Activated T-helper 9 cell treated with anti-CD3 and anti-CD28 coated beads, Interleukin-2, amount 50 U/mL, for 16 hours (primary cell): ENCODE results near the gene BTBD16.

ENCODE experiments used
- DNase-seq: peaks from one replicate; pipeline ENCODE4 v3.0.0-alpha.2; 2020; ENCODE audit warnings: low read depth

BTBD16 gene

GRCh38 chr10:122343936-122344335, 72.8 kb downstream of the BTBD16 start:
- no peak for DNase-seq

DNA sequence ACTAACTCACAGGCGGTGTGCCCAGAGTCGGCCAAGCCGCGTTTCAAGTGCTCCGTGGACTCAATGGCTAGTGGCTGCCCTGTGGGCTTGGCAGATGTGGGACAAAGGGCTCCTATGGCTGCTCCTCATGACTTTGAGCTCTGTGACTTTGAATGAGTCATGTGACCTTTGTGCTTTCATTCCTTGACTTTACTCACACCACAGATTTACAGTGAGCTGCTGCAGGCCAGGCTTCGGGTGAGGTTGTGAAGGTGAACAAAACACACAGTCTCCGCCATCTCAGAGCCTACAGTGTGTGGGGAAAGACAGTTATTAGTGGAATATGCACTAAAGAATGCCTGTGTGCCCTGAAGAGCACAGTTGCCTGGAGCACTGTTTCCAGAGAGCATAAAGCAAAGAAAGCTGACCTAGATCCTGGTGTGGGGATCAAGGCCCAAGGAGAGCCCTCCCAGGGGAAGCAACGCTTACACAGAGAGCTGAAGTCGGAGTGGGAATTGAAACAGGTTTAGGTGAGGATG, 73.7 kb downstream of the BTBD16 start:
- no peak for DNase-seq

DNA sequence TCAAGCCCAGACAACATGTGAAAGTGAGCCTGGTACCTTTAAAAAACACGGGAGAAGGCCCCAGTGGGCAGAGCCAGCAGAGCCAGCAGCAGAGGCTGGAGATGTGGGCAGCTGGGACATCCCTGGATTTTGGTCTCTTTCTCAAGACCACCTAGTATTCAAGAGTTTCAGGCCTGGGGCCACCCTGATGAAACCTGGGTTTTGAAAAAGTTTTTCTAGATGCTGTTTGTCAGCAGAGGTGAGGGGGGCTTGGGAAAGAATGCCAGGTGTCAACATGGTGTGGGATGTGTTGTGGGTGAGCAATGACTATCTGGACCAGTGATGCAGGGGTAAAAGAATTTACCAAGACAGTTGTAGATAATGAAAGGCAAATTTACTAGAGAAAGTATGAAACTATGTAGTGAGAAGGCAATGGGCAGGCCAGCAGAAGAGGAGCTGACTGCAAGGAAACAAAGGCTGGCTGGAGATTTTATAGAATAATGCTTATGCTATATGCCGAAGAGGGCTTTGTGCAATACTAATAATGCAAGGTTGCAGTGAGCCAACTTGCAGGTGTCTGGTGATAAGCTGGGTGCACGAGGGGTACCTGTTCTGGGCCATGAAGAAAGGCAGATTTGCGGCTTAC, 75.3 kb downstream of the BTBD16 start:
- no peak for DNase-seq

- no peak for DNase-seq
Observed at GRCh38 chr10:122347170-122347841, 76.2 kb downstream of the BTBD16 start.

DNA sequence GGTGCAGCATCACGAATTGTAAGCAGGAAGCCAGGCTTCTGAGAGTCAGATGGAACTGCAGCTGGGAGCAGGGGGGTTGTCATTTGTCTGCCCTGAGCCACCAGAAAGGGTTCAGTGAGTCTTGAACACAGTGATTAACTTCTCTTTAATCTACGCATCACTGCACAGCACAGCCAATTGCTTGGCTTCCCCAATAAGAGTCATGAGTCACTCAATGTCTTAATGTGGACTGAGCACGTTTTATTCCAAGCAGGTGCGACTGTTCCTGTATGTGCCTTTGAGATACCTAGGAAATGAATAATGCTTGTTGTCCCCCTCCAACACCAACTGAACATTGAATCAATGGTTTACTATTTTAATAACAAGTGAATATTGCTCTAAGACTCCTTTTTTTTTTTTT, 77.4 kb downstream of the BTBD16 start:
- DNase-seq, result no peak

DNA sequence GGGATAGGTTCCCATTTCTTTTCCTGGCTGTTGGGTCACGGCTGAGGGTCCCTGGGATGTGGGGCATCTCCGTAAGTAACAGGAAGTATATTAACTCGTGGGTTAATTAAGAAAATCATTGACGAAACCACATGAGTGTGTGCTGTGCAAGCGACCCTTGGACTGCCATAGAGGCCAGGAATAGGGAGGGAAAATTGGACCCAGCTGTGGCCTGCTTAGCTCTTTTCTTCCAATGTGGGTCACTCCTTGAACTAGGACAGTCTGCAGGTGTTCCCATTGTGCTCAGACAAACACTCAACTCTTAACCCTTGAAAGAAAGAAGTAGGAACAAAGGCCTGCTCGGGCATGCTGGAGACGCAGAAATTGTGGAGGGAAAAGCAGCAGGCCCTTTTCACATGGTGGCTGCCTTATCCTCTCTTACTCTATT, 77.9 kb downstream of the BTBD16 start:
- no peak for DNase-seq

GRCh38 chr10:122349758-122350369, 78.8 kb downstream of the BTBD16 start:
- DNase-seq, result no peak

- DNase-seq, result no peak
Observed at GRCh38 chr10:122350893-122351292, 79.8 kb downstream of the BTBD16 start.

GRCh38 chr10:122352817-122353525, 81.9 kb downstream of the BTBD16 start:
- no peak for DNase-seq

GRCh38 chr10:122354383-122354782, 83.3 kb downstream of the BTBD16 start:
- DNase-seq, result no peak

GRCh38 chr10:122357685-122358084, 86.6 kb downstream of the BTBD16 start:
- DNase-seq, result no peak

- DNase-seq, result no peak
Observed at GRCh38 chr10:122359621-122360020, 88.5 kb downstream of the BTBD16 start.

- DNase-seq, result no peak
Observed at GRCh38 chr10:122361046-122361445, 90.0 kb downstream of the BTBD16 start.

GRCh38 chr10:122362031-122362592, 91.0 kb downstream of the BTBD16 start:
- no peak for DNase-seq

DNA sequence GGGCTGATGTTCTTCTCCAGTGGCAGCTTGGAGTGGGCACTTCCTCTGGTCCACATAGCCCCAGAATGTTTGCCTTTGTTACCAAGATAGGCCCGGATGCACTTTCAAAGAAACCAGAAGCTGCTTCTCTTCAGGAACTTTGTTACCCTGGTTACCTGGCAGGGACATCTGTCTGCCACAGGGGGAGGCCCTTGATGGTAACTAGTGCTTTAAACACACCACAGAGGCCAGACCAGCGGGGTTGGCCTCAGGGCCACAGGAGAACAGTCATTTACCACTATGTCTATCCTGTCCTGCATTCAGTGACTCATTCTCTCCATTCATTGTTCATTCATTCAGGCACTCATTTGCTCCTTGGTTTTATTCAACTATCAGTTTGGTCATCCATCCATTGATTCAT, 91.5 kb downstream of the BTBD16 start:
- no peak for DNase-seq

GRCh38 chr10:122363311-122363710, 92.2 kb downstream of the BTBD16 start:
- DNase-seq, result no peak

GRCh38 chr10:122363722-122364463, 92.8 kb downstream of the BTBD16 start:
- no peak for DNase-seq

DNA sequence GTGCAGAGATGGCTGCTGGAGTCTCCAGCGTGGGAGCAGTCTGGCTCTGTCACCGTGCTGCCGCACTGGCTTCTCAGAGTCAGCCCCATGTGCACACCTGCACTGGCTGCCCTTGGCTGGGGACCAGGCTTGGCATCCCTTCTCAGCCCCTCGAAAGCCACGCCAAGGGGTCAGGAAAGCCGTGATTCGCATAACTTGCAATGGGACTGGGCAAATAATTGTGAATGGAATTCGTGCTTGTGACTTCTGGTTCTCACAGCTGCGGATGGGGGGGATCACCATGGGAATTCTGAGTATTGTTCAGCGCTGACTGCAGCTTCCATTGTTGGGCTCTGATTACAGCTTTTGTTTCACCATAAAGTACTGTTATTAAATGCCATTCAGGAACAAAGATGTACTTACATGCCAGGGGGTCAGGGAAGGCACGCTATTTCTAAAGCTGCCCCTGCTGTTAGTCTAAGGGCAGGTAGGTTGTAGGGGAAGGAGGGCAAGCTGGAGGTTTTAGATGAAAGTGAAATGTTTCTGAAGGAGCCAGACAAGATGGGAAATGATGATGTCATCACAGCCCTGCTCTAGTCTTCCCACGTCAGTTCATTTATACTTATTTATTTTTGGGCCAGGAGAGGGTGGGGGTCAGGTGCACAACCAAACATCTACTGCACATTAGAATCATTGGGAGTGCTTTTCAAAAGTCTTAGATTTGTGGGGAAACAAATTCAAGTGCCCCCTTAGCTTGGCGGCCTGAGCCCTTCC, 97.6 kb downstream of the BTBD16 start:
- DNase-seq, result no peak

DNA sequence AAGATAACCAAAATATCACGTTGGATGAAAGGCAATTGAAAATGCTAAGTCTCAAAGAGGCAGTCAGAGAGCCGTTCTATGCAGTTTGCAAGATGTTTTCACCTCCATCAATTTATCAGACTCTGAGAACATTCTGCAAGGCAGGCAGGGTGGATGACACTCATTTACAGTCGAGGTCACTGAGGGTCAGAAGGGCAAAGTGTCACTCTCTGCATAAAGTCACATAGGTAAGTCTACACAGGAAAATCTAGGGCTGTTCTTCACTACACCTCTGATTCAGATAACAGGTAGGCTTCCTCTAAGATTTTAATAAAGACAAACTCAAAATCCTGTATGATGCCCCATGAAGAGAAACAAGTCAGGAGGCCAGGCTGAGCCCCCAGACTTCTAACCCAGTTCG, 102.0 kb downstream of the BTBD16 start:
- DNase-seq, result no peak

DNA sequence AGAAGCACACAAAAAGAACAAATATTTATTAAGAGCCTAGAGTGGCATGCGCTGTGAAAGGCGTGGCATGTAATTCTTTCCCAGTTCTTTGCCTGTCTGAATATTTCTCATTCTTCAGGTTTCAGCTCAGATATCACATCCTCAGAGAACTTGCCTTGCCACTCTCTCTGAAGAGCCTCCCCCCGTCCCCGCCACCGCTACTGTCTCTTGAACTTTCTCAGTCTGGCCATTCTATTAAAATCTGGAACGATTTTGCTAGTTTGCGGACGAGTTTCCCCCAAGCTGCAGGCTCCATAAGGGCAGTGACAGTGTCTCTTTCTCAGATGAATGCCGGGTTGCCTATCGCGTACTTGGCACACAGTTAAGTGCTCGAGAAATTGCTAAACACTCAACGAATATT, 102.6 kb downstream of the BTBD16 start:
- no peak for DNase-seq
